Astrocyte (in vitro differentiated cells and primary cell): Measurements from ENCODE around the gene SLC1A3. TPM values are rescaled to one million over a fixed set of nuclear protein-coding genes. Genes with fewer than 3 reads are reported as not detected.

Source experiments
- DNase-seq: peaks from one replicate; pipeline ENCODE4 v3.0.0-alpha.2; 2010; ENCODE audit warnings: low read depth
- FAIRE-seq: peaks from 2 replicates; lab custom pipeline; 2011; peaks lifted over from hg19 to GRCh38; lab: Jason Lieb, UNC
- H2AFZ ChIP-seq: 2 replicates; pipeline ENCODE4 v1.6.0; 2012; ENCODE audit warnings: low read depth, low read length, inconsistent platforms
- H3K27ac ChIP-seq: 2 replicates; pipeline ENCODE4 v1.5.1; 2011; ENCODE audit warnings: low read depth, low read length, inconsistent platforms
- H3K27me3 ChIP-seq: 2 replicates; pipeline ENCODE4 v1.6.0; 2011; ENCODE audit warnings: low read length, inconsistent platforms; ENCODE audit not compliant: insufficient read depth
- H3K36me3 ChIP-seq: 2 replicates; pipeline ENCODE4 v1.5.1; 2011; ENCODE audit warnings: low read length, inconsistent platforms; ENCODE audit not compliant: insufficient read depth
- H3K4me1 ChIP-seq: 2 replicates; pipeline ENCODE4 v1.5.1; 2011; ENCODE audit warnings: low read length, inconsistent platforms; ENCODE audit not compliant: insufficient read depth
- H3K4me2 ChIP-seq: 2 replicates; pipeline ENCODE4 v1.6.0; 2012; ENCODE audit warnings: low read length, inconsistent platforms
- H3K4me3 ChIP-seq: 2 replicates; pipeline ENCODE4 v1.5.1; 2011; ENCODE audit warnings: low read depth, mild to moderate bottlenecking, low read length, inconsistent platforms; ENCODE audit not compliant: insufficient read depth
- H3K79me2 ChIP-seq: 2 replicates; pipeline ENCODE4 v1.6.0; 2012; ENCODE audit warnings: mild to moderate bottlenecking, low read length, inconsistent platforms; ENCODE audit not compliant: insufficient read depth
- H3K9ac ChIP-seq: 2 replicates; pipeline ENCODE4 v1.6.0; 2012; ENCODE audit warnings: mild to moderate bottlenecking, low read length, inconsistent platforms
- H3K9me3 ChIP-seq: 2 replicates; pipeline ENCODE4 v1.5.1; 2012; ENCODE audit warnings: low read depth, mild to moderate bottlenecking, low read length, inconsistent platforms; ENCODE audit not compliant: insufficient read depth
- H4K20me1 ChIP-seq: 2 replicates; pipeline ENCODE4 v1.6.0; 2012; ENCODE audit warnings: low read length, inconsistent platforms; ENCODE audit not compliant: insufficient read depth
- H3K27ac Mint-ChIP-seq: one replicate; pipeline ENCODE4 v1.8.0; 2021; ENCODE audit warnings: mild to moderate bottlenecking, mixed read lengths; ENCODE audit not compliant: unreplicated experiment
- H3K27me3 Mint-ChIP-seq: one replicate; pipeline ENCODE4 v1.8.0; 2021; ENCODE audit warnings: low read depth, mixed read lengths; ENCODE audit not compliant: unreplicated experiment
- H3K36me3 Mint-ChIP-seq: one replicate; pipeline ENCODE4 v1.8.0; 2021; ENCODE audit warnings: low read depth, mixed read lengths; ENCODE audit not compliant: unreplicated experiment
- H3K4me1 Mint-ChIP-seq: one replicate; pipeline ENCODE4 v1.8.0; 2021; ENCODE audit warnings: low read depth, mixed read lengths; ENCODE audit not compliant: unreplicated experiment
- H3K4me3 Mint-ChIP-seq: one replicate; pipeline ENCODE4 v1.8.0; 2021; ENCODE audit warnings: mild to moderate bottlenecking, moderate library complexity, mixed read lengths; ENCODE audit not compliant: unreplicated experiment
- H3K9me3 Mint-ChIP-seq: one replicate; pipeline ENCODE4 v1.8.0; 2021; ENCODE audit warnings: mild to moderate bottlenecking, mixed read lengths; ENCODE audit not compliant: unreplicated experiment
- EZH2 ChIP-seq: IDR thresholded peaks from 2 replicates; pipeline ENCODE4 v1.6.1; 2012; ENCODE audit warnings: mild to moderate bottlenecking, low read length, inconsistent platforms; ENCODE audit not compliant: insufficient read depth
- total RNA-seq: library from RNA; stranded (reverse); gene quantifications from 2 replicates; pipeline ENCODE4 v1.2.1, GENCODE V29; 2021
- TF ChIP-seq, protein P1 (sequence below): IDR thresholded peaks from 2 replicates; pipeline ENCODE4 v1.5.1; 2011; ENCODE audit warnings: low read depth, mild to moderate bottlenecking, inconsistent platforms, low read length, moderate library complexity; ENCODE audit not compliant: insufficient read depth

Gene SLC1A3
- total RNA-seq, 1 donor from 2014 or later, result 23.8 TPM

DNA sequence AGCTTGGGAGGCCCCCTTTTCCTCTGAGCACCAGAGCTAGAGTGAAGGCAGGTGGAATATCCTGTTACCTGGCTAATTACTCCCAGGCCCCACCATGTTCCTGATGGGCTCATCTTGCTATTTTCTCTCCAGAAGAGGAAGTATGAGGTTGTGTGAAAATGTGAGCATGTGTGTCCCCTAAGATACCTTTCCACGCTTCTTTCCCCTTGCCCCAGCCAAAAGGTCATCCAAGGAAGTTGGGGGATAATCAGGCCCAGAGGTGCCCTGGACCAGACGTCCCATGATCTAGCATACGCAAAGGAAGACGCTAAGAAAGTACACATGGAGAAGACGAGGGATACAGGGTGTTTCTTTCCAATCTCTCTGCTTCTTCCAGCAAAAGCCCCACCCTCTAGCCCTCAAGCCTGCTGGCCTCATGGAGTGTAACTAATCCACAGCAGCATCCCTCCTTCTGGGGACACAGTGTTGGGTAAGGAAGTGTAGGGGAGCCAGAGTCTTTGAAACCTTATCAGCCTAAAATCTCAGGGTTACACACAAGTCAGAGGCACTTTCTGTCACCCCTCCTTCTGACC lies 115.3 kb downstream of the SLC1A3 start:
- Histone ChIP-seq H3K4me1 (no peaks in the 10 kb centered on the region), H3K36me3 (no peaks in the 10 kb centered on the region), H4K20me1 (no peaks in the 10 kb centered on the region), H3K27me3 (peaks cover 17% of the 10 kb centered on the region), H2AFZ (no peak overlapping the region), H3K9me3 (no peaks in the 10 kb centered on the region), H3K9ac (no peak overlapping the region), H3K4me3 (no peak overlapping the region), H3K4me2 (no peak overlapping the region), H3K79me2 (no peaks in the 10 kb centered on the region), H3K27ac (no peak overlapping the region)
- TF ChIP-seq, protein P1, sequence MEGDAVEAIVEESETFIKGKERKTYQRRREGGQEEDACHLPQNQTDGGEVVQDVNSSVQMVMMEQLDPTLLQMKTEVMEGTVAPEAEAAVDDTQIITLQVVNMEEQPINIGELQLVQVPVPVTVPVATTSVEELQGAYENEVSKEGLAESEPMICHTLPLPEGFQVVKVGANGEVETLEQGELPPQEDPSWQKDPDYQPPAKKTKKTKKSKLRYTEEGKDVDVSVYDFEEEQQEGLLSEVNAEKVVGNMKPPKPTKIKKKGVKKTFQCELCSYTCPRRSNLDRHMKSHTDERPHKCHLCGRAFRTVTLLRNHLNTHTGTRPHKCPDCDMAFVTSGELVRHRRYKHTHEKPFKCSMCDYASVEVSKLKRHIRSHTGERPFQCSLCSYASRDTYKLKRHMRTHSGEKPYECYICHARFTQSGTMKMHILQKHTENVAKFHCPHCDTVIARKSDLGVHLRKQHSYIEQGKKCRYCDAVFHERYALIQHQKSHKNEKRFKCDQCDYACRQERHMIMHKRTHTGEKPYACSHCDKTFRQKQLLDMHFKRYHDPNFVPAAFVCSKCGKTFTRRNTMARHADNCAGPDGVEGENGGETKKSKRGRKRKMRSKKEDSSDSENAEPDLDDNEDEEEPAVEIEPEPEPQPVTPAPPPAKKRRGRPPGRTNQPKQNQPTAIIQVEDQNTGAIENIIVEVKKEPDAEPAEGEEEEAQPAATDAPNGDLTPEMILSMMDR, result no peak
- no peak for TF ChIP-seq EZH2
- Mint-ChIP-seq H3K4me3 (no peak overlapping the region), H3K36me3 (no peaks in the 10 kb centered on the region), H3K27me3 (peaks cover 7% of the 10 kb centered on the region), H3K4me1 (no peaks in the 10 kb centered on the region), H3K9me3 (no peaks in the 10 kb centered on the region), H3K27ac (no peak overlapping the region)
- FAIRE-seq (no peak), DNase-seq (no peak)

DNA sequence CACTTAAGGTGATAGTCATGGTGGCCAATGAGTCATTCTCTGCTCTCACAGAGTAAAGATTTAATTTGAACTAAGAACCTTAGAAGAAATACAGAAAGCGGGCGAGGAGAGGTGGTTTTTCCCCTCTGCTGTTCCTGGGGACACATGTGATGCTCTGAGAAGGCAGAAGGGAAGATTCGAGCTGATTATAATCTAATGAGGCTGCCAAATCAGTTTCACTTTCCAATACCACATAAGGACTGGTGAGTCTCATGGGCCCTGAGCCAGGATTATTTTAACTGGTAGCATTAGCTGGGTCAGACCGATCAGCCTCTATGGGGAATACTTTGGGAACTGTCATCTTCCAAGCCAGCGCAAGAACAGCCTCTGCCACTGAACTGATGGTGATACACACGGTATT lies 116.5 kb downstream of the SLC1A3 start:
- no peaks in the 10 kb centered on the region for H3K9me3 ChIP-seq
- H3K27me3 ChIP-seq, result peaks cover 13% of the 10 kb centered on the region
- no peak overlapping the region for H3K4me2 ChIP-seq
- FAIRE-seq (no peak), DNase-seq (no peak)
- Mint-ChIP-seq H3K4me3 (no peak overlapping the region), H3K36me3 (no peaks in the 10 kb centered on the region), H3K4me1 (no peaks in the 10 kb centered on the region), H3K27me3 (peaks cover 11% of the 10 kb centered on the region), H3K27ac (no peak overlapping the region), H3K9me3 (no peaks in the 10 kb centered on the region)
- no peak overlapping the region for H3K27ac ChIP-seq
- H3K36me3 ChIP-seq, result no peaks in the 10 kb centered on the region
- H3K4me1 ChIP-seq, result no peaks in the 10 kb centered on the region
- H3K9ac ChIP-seq, result no peak overlapping the region
- H3K79me2 ChIP-seq, result no peaks in the 10 kb centered on the region
- TF ChIP-seq, protein P1, result no peak
- TF ChIP-seq EZH2, result no peak
- no peak overlapping the region for H3K4me3 ChIP-seq
- no peaks in the 10 kb centered on the region for H4K20me1 ChIP-seq
- no peak overlapping the region for H2AFZ ChIP-seq

DNA sequence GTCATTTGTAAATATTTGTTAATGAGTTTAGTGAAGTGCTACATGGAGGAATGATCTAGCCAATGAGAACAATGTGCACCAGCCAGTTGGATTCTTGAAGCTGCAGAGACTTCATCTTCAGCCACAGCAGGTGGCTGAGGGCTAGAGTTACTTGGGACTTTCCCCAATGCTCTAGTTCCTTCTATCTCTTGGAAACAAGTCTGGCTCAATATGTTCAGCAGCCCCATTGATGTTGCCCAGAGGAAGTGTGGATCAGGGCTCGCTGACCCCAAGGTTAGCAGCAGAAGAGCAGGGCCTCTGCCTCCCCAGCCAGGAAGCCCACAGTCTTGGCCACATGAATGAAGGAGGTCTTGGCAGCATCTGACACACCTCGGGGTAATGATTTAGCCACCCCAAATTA lies 117.5 kb downstream of the SLC1A3 start:
- Mint-ChIP-seq H3K36me3 (no peaks in the 10 kb centered on the region), H3K9me3 (no peaks in the 10 kb centered on the region), H3K4me1 (no peaks in the 10 kb centered on the region), H3K27me3 (peaks cover 12% of the 10 kb centered on the region), H3K27ac (no peak overlapping the region), H3K4me3 (no peak overlapping the region)
- no peak for FAIRE-seq
- no peak overlapping the region for H3K4me3 ChIP-seq
- no peak overlapping the region for H2AFZ ChIP-seq
- H4K20me1 ChIP-seq, result no peaks in the 10 kb centered on the region
- no peaks in the 10 kb centered on the region for H3K36me3 ChIP-seq
- TF ChIP-seq EZH2, result no peak
- TF ChIP-seq, protein P1, result no peak
- no peak overlapping the region for H3K27ac ChIP-seq
- DNase-seq, result no peak
- H3K79me2 ChIP-seq, result no peaks in the 10 kb centered on the region
- H3K4me1 ChIP-seq, result no peaks in the 10 kb centered on the region
- H3K4me2 ChIP-seq, result no peak overlapping the region
- H3K27me3 ChIP-seq, result peaks cover 10% of the 10 kb centered on the region
- no peak overlapping the region for H3K9ac ChIP-seq
- no peaks in the 10 kb centered on the region for H3K9me3 ChIP-seq
